NCI-H1930 (cell line): ENCODE data around the gene KCNK15.
"Not testable (repeated sequence)": the region's sequence is repeated elsewhere in the genome, so short reads cannot be mapped to it uniquely, and the experiment has no call there.

ENCODE experiments used
- DNase-seq, 2 experiments: peaks; one replicate each; lab custom pipeline; 2025; lab: John Stamatoyannopoulos, UW

Gene KCNK15

DNA sequence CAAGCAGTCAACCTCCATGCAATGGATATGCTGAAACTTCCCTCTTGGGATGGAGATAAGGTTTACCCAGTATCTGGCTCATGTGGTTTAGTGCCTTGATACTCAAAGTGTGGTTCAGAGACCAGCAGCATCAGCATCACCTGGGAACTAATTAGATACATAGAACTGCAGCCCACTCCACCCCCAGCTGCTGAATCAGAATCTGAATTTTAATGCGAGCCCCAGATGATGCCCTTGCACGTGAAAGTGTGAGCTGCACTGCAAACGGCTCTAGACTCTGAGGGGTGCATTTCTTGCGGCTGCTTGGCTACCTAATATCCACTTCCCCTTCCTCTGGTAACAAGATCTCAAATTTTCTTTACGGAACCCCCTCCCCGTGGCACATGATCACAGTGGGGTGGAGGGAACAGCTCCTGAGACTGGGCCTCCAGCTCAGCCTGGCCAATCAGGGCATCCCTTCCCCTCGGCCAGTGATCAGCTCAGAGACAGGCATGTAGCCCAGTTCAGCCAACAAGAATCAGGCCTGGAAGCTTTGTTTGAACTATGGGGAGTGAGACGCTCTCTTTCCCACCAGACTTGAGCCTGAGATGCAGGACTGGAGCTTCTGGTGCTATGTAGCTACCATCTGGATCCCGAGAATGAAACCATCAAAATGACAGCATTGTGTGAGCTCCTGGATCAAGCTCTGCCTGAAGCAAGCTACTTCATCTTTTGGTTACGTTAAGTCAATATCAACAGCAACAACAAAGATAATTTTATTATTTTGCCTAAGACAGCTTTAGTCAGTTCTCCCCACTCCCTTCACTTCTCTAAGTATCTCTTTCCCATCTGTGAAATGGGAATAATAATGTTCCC, 12.8 kb downstream of the KCNK15 start:
- DNase-seq, result no peak

DNA sequence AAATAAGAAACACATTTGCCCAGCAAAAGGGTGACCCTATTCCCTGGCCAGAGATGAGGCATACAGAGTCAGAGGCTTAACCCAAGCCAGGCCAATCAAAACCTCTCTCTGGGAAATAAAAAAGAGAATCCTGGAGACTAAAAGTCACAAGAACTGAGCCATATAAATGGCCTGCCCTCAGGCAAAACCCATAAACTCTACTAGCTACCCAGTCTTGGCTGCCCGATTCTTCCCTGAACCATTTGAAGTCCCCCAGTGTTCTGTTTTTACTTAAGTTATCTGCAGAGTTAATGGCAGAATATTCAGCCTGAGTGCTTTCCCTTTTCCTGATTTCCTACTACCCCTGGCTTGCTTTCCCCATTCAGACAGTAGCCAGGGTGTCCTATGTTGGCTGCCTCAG, 13.9 kb downstream of the KCNK15 start:
- no peak for DNase-seq

DNA sequence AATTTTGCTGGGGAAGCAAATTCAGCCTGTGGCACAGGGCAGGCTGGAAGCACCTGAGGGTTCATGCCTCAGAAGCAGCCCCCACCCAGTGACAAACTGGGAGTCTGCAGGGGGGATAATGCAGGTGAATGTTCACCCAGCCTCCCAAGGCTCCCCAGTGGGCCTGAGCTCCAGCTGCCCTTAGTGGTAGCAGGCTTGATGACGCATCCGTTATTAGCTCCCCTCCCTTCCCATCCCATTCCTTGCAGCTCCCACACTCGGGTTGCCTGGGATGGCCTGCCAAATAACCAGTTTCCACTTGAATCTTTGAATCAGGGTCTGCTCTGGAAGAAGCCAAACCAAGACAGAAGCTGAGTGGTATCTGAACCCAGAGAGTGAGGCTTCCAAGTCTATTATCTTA, 15.8 kb downstream of the KCNK15 start:
- no peak for DNase-seq

DNA sequence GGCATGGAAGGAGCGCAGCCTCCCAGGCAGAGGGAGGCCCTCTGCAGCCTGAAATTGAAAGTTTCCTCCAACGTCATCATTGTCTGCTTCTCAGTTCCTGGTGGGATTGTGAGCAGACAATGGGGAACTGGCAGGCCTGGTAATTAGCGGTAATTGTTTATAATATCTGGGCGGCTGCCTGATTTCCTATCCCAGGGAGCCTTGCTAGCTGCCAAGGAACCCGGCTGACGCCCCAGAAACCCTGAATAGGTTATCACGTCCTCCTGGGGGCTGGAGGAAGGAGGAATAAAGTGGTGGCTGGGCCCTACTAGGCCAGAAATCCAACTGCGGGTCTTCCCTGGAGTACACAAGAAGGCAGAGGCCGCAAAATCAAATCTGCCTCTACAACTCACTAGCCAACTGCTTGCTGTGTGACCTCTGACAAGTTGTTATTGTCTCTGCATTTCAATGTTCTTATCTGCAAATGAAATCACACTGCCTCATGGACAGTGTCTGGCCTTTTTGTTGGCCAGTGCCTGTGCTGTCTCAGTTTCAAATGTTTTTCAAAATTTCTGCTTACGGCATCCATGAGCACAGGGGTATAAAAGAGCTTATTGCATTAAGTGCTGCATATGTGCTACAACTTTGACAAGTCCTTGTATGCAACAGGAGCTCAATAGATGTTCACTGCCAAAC, 16.9 kb downstream of the KCNK15 start:
- DNase-seq, result no peak

DNA sequence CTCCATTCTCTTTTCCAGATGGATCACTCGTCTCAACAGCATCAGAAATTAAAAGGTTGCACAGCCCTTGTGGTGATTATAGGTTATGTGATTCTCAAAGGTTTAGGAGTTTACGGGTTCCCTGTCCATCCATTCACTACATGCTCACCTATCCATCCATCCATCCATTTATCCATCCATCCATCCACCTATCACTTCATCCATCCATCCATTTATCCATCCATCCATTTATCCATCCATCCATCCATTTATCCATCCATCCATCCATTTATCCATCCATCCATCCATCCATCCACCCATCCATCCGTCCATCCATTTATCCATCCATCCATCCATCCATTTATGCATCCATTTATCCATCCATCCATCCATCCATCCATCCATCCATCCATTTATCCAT, 18.1 kb downstream of the KCNK15 start:
- not testable (repeated sequence) for DNase-seq

DNA sequence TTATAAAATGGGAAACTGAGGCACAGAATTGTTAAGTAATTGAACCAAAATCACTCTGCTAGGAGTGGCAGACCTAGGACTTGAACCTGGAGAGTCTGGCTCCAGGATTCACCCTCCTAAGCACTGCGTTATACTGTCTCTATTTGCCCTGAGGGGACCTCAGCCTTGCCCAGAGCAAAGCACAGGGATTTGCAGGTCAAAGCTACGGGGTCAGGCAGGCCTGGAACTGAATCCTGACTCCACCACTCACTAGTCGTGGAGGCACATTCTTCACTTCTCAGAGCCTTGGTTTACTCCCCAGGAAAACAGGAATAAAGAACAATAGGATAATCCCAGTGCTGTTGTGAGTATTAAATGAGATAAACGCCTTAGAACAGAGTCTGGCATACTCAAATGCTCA, 19.4 kb downstream of the KCNK15 start:
- DNase-seq, result no peak

DNA sequence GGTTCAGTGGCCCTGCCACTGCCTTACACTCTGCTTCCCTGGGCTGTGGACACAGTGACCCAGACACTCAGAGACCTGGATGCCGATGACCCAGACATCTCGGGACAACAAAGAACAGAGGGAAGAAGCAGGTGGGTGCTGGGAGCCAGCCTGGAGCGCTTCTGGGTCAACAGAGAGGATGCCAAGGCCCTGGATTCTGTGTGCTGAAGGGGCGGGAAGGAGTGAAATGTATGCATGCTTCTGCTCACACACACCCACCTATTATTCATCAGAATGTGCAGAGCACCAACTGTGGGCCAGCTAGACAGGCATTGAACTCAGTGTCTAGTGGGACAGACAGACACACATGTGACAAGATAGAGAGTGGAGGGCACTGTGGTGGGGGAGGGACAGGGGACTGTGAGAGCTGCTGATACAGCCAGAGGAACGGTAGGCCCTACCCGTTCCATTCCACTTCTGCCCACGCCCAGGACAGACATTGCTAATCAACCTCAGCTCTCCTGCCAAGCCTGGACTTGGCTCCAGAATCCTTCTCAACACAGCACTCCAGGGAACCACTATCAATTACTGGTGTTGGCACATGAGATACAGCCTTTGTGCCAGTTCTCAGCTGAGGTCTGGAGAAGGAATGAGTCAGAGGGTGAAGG, 20.2 kb downstream of the KCNK15 start:
- no peak for DNase-seq

DNA sequence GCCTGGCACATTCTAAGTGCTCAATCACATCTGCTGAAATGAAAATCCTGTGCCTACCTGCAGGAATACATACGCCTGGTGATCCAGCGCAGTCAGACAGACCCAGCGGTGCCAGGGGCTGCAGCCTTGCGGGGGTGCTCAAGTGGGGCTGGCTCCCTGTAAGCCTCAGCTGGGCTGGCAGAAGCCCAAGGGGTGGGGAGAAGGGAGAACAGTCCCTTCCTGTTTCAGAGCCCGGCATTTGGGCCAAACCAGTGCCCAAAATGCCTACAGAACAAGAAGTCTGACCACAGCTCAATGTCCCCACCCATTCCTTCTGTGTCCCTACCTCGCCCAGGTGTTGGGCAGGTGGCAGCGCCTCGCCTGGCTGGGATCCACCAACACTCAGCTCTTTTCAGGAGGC, 22.6 kb downstream of the KCNK15 start:
- DNase-seq, result no peak

DNA sequence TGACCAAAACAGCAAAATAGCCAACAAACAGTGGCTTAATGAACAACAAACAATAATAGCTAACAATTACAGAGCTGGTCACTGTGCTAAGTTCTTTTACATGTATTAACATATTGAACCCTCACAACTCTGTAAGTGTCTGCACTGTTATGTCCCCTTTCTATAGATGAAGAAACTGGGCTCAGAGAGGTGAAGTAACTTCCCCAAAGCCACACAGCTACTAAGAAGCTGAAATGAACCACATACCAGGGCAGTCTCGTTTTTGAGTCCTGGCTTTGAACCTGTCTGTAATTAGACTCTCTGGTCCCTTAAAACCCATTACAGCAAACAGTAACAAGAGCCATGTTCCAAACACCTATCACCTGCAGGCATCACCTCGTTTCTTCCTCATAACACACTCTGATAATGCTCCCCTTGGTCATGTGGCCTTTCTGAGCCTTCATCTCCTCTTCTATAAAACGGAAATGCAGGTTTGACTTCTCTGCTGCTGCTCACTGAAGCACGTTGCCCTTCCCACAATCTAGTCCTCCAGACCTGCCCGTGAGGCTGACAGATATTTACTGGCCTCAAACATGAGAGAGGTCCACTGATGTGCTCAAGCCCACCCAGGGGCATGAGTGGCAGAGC, 23.3 kb downstream of the KCNK15 start:
- DNase-seq, result no peak

DNA sequence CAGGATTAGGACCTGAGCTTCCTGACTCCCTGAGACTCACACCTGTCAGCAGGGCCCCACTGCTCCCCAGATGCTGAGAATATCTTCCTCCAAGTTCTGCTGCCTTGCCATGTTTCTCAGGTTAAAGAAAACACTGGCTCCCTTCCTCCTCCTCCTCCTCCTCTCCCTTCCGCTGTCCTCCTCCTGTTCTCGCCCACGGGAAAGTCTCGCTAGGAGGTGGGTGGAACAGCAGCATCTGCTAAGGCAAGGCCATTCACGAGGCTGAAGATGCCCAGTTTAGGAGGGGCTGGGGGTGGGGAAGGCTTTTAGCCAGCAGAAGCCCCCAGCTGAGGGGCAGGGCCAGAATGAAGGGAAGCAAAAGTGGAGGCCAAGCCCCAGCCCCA, 23.8 kb downstream of the KCNK15 start:
- no peak for DNase-seq

DNA sequence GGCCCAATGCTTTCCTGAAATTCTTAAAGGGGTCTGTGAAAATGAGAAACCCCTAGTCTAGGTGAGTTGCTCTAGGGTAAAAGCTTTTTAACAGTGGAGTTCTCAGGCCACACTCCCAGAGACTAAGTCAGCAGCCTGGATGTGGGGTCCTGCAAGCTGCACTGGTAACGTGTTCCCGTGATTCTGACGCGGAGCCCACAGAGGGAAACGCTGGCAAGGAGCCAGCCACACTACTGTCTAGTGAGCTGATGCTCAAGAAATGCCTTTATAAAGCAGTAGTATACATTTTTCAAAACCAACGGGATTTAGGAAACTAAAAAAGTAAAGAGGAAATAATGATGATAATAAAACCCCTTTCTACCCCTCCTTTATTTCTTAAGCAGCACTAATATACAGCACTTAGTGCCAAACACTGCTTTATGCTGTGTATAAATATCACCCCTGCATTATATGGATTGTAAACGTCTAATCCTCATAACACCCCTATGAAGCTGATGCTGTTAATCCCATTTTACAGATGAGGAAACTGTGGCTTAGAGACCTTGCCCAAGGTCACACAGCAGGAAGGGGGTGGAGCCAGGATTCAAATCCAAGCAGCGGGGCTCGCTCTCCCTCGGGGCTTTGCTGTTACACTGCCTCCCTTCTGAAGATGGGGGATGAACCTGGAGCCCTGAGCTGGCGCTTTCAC, 25.0 kb downstream of the KCNK15 start:
- no peak for DNase-seq

DNA sequence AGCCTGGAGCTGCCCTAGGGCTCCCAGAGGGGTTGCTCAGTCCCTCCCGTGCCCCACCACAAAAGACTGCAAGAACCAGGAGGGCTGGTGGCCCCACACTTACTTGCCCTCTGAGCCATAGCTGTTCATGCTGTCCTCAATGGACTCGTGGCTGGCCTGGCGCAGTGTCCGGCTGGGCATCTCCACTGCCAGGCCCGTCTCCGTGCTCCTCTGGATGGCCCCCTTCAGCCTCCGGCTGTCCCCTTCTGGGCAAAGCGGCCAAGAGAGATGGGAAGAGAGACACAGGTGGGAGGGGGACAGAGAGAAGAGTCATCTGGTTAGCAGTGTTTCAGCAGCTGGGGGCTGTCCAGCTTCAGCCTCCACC, 25.5 kb downstream of the KCNK15 start:
- DNase-seq, result no peak

DNA sequence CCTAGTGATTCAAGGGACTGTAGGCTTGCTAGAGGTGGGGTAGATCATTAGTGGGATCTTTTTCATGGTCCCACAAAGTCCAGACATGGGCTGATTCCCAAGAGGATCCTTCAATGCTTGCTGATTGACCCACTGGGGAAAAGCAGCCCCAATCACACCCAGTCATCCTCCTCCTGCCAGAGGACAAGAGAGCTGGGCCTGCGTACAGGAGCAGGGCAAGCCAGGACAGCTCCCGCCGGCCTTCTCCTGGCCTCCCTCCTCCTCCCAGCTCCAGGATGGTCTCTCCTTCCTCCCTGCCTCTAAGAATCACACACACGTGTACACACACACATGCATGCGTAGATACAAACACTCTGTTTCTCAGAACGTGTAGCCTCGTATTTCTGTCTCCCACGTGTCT, 27.0 kb downstream of the KCNK15 start:
- DNase-seq, result no peak

DNA sequence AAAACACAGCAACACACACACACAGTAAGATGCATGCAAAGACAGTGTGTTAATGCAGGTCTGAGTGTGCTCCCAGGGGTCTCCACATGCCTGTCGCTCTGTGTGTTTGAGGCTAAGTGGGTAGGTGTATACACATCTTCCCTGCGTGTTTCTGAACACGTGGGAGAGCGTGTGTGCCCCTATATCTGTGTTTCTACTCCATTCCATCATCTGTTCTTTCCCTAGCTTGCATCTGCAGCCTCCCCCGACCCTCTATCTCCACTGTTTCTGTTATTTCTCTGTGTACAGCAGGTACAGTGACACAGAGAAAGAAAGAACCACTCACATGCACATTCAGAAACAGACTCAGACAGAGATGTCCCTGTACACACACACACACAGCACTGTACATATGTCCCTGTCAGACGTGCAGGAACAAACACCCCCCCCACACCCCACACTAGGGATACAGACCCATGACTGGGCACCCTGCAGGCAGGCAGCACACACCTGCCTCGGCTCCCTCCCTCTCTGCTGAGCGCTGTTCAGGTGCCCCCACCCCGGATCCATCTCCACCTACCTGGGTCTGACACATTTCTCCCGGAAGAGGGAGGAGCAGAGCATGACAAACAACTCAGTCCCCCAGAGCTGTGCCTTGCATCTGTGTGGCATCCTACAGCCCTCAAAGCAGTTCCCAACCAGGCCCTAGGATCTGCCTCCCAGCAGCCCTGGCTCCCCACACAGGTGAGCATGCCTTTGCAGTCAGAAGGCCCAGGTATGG, 27.6 kb downstream of the KCNK15 start:
- no peak for DNase-seq

DNA sequence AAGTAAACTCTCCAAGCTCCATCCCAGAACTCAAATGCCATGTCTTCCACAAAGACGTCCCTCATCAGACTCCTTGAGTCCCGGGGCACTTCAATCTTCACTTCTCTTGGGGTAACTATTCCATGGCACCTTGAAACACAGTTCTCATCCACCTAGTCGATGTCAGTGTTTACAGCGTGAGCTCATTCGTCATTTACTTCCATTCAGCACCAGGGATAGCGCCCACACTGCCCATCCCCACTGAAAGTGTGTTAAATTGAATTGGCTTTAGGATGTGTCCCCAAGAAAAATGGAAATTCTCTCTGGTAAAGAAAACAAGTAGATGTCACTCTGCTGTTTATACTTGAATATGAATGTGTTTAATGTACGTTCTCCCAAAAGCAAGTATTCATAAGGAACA, 31.3 kb downstream of the KCNK15 start:
- DNase-seq, result no peak

DNA sequence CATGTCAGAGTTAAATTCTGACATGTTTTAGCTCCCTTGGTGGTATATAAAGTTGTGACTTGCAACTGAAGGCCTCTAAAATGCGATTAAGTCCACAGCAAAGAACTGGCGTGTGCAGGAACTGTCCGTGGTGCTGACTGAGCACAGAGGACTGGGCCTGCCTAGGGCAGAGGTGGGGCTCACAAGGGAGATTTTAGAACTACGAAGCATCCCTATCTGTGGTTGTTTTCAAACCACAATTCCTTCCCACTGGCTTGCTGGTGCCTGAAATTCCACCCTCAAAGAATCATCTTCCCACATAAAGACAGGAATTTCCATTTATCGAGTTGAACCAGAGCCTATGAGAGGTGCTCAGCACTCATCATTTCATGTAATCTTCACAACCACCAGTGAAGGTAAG, 34.6 kb downstream of the KCNK15 start:
- DNase-seq, result no peak

DNA sequence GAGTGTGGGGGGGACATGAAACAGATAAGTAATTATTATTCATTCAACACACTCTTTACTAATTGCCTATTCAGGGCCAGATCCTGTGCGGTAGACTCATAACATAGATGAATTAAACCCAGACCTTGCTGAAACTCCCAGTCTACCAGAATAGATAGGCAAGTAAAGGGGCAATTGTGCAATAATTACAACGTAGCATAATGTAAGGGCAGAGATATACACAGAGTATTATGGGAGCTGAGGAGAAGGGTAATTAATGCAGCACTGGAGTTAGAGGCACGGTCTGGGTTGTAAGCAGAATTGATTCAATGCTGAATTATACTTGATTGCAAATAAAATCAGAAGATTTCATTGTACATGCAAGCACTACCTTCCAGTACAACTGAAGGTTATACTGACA, 35.5 kb downstream of the KCNK15 start:
- no peak for DNase-seq

DNA sequence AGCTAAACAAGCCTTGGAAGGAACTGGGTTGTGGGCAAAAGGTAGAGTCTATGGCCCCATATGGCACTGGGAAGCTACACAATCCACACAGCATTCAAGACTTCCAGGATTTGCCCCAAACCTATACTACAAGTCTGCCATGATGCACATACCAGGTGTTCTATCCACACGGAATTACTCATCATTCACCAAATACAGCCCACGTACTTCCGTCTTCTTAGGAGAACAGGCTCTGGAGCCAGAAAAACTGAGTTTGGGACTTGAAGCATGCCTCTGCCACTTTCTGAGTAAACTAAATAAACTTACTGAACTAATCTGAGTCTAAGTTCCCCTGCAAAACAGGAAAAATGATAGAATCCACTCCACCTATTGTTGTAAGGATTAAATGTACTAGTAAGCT, 36.1 kb downstream of the KCNK15 start:
- DNase-seq, result no peak

DNA sequence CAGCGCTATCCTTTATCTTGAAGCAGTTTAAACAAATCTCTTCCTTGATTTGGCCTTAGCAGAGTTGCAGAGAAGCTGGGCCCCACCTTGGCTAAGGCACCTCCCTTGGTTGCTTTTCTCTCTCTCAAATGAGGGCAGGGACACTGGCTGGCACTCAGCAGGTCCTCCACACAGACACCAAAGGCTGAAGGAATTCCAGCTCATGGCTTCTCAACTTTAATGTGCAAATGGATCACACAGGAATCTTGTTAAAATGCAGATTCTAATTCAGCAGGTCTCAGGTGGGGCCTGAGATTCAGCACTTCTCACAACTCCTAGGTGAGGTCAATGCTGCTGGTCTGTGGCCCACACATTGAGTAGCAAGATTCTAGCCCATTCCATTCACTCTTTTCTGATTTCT, 39.0 kb downstream of the KCNK15 start:
- no peak for DNase-seq

DNA sequence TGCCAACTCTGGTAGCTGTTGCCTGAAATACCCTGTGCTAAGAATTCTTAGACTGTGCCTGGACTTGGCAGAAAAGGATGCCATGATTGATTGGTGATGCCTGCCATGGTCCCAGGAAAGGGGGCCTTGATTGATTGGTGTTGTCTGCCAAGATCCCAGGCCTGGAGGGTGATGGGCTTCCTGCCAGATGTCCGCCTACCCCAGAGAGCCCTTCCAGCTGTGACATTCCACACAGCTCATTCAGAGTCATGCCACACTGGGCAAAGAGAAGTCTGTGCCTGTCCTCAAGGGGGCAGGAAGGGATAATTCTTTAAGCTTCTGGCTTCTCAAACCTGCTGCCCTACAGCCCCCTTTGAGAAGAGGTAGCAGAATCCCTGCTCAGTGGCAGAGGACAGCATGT, 40.1 kb downstream of the KCNK15 start:
- no peak for DNase-seq

DNA sequence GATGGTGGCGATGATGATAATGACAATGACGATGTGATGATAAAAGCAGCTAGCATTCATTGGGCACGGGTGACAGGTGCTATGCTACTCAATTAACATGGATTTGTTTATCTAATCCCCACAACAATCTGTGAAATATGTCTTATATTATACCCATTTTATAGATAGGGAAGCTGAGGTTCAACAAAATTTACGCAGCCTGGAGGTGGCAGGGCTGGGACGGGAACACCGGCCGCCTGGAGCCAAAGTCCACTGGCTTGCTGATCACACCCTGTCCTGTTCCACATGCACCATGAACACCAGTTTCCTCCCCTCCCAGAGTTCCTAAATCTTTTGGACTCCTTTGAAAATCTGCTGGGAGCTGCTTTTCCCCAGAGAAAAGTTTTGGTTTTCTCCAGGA, 41.6 kb downstream of the KCNK15 start:
- no peak for DNase-seq
